Activated T-cell treated with anti-CD3 and anti-CD28 coated beads, Interleukin-2, amount 50 U/mL, for 24 hours (primary cell): ENCODE results near the gene KCTD13.
"Not testable (repeated sequence)": the region's sequence is repeated elsewhere in the genome, so short reads cannot be mapped to it uniquely, and the experiment has no call there.

Source experiments
- DNase-seq: peaks from one replicate; pipeline ENCODE4 v3.0.0-alpha.2; 2020
- H3K27ac Mint-ChIP-seq: 2 replicates; pipeline ENCODE4 v1.8.0; 2020; ENCODE audit warnings: mild to moderate bottlenecking, mixed read lengths
- H3K27me3 Mint-ChIP-seq: 2 replicates; pipeline ENCODE4 v1.8.0; 2020; ENCODE audit warnings: mixed read lengths
- H3K36me3 Mint-ChIP-seq: 2 replicates; pipeline ENCODE4 v1.8.0; 2020; ENCODE audit warnings: low read depth, mixed read lengths
- H3K4me1 Mint-ChIP-seq: 2 replicates; pipeline ENCODE4 v1.8.0; 2020; ENCODE audit warnings: low read depth, mixed read lengths
- H3K4me3 Mint-ChIP-seq: 2 replicates; pipeline ENCODE4 v1.8.0; 2020; ENCODE audit warnings: mild to moderate bottlenecking, moderate library complexity, mixed read lengths
- H3K9me3 Mint-ChIP-seq: 2 replicates; pipeline ENCODE4 v1.8.0; 2020; ENCODE audit warnings: mixed read lengths

Gene KCTD13

GRCh38 chr16:29922326-29922725 lies 3.7 kb downstream of the KCTD13 start:
- peak overlapping the region; percentile 22 for H3K27ac Mint-ChIP-seq
- no peak overlapping the region for H3K4me3 Mint-ChIP-seq
- DNase-seq: no peak
- no peaks in the 10 kb centered on the region for H3K27me3 Mint-ChIP-seq
- no peaks in the 10 kb centered on the region for H3K9me3 Mint-ChIP-seq
- H3K4me1 Mint-ChIP-seq: peaks cover 42% of the 10 kb centered on the region
- peaks cover 73% of the 10 kb centered on the region for H3K36me3 Mint-ChIP-seq

GRCh38 chr16:29921034-29921385 lies 5.0 kb downstream of the KCTD13 start:
- Mint-ChIP-seq H3K27ac (no peak overlapping the region), H3K4me1 (peaks cover 33% of the 10 kb centered on the region), H3K27me3 (no peaks in the 10 kb centered on the region), H3K9me3 (no peaks in the 10 kb centered on the region), H3K4me3 (no peak overlapping the region), H3K36me3 (peaks cover 83% of the 10 kb centered on the region)
- DNase-seq: no peak

GRCh38 chr16:29920288-29921033 lies 5.6 kb downstream of the KCTD13 start:
- no peaks in the 10 kb centered on the region for H3K27me3 Mint-ChIP-seq
- DNase-seq: no peak
- no peak overlapping the region for H3K27ac Mint-ChIP-seq
- H3K4me1 Mint-ChIP-seq: peaks cover 38% of the 10 kb centered on the region
- no peaks in the 10 kb centered on the region for H3K9me3 Mint-ChIP-seq
- peaks cover 86% of the 10 kb centered on the region for H3K36me3 Mint-ChIP-seq
- H3K4me3 Mint-ChIP-seq: no peak overlapping the region

- Mint-ChIP-seq H3K27ac (no peak overlapping the region), H3K4me1 (peaks cover 18% of the 10 kb centered on the region), H3K9me3 (no peaks in the 10 kb centered on the region), H3K27me3 (no peaks in the 10 kb centered on the region), H3K4me3 (no peak overlapping the region), H3K36me3 (peaks cover 86% of the 10 kb centered on the region)
- DNase-seq: no peak
These were observed 9.0 kb downstream of the KCTD13 start for GRCh38 chr16:29916979-29917378.

GRCh38 chr16:29915590-29916247 lies 10.3 kb downstream of the KCTD13 start:
- Mint-ChIP-seq H3K4me3 (no peak overlapping the region), H3K36me3 (peaks cover 81% of the 10 kb centered on the region), H3K27me3 (no peaks in the 10 kb centered on the region), H3K27ac (peak overlapping the region; percentile 68), H3K4me1 (peaks cover 13% of the 10 kb centered on the region), H3K9me3 (no peaks in the 10 kb centered on the region)
- no peak for DNase-seq

- Mint-ChIP-seq H3K4me1 (peaks cover 9% of the 10 kb centered on the region), H3K4me3 (no peak overlapping the region), H3K36me3 (peaks cover 72% of the 10 kb centered on the region), H3K27me3 (no peaks in the 10 kb centered on the region), H3K27ac (no peak overlapping the region), H3K9me3 (no peaks in the 10 kb centered on the region)
- no peak for DNase-seq
These were observed 12.5 kb downstream of the KCTD13 start for GRCh38 chr16:29913514-29913913.

GRCh38 chr16:29912087-29912486 lies 13.9 kb downstream of the KCTD13 start:
- DNase-seq: no peak
- no peak overlapping the region for H3K4me3 Mint-ChIP-seq
- H3K36me3 Mint-ChIP-seq: peaks cover 69% of the 10 kb centered on the region
- H3K27ac Mint-ChIP-seq: no peak overlapping the region
- H3K27me3 Mint-ChIP-seq: no peaks in the 10 kb centered on the region
- H3K4me1 Mint-ChIP-seq: peaks cover 9% of the 10 kb centered on the region
- H3K9me3 Mint-ChIP-seq: no peaks in the 10 kb centered on the region

GRCh38 chr16:29911676-29912010 lies 14.4 kb downstream of the KCTD13 start:
- Mint-ChIP-seq H3K9me3 (no peaks in the 10 kb centered on the region), H3K27ac (no peak overlapping the region), H3K27me3 (no peaks in the 10 kb centered on the region), H3K4me1 (peaks cover 8% of the 10 kb centered on the region), H3K36me3 (peaks cover 66% of the 10 kb centered on the region), H3K4me3 (no peak overlapping the region)
- DNase-seq: no peak

GRCh38 chr16:29910819-29911675 lies 15.0 kb downstream of the KCTD13 start:
- DNase-seq: no peak
- Mint-ChIP-seq H3K36me3 (peaks cover 65% of the 10 kb centered on the region), H3K27me3 (no peaks in the 10 kb centered on the region), H3K9me3 (no peaks in the 10 kb centered on the region), H3K4me3 (no peak overlapping the region), H3K4me1 (peaks cover 5% of the 10 kb centered on the region), H3K27ac (no peak overlapping the region)

GRCh38 chr16:29909851-29910250 lies 16.2 kb downstream of the KCTD13 start:
- H3K4me1 Mint-ChIP-seq, H3K27ac Mint-ChIP-seq, H3K27me3 Mint-ChIP-seq, H3K4me3 Mint-ChIP-seq, DNase-seq, H3K9me3 Mint-ChIP-seq: not testable (repeated sequence)
- H3K36me3 Mint-ChIP-seq: peaks cover 60% of the 10 kb centered on the region

- H3K27me3 Mint-ChIP-seq: no peaks in the 10 kb centered on the region
These were observed 16.6 kb downstream of the KCTD13 start for GRCh38 chr16:29909391-29909790.

GRCh38 chr16:29908719-29909220 lies 17.3 kb downstream of the KCTD13 start:
- no peak for DNase-seq
- H3K4me1 Mint-ChIP-seq: no peaks in the 10 kb centered on the region
- no peaks in the 10 kb centered on the region for H3K9me3 Mint-ChIP-seq
- H3K27me3 Mint-ChIP-seq: no peaks in the 10 kb centered on the region
- no peak overlapping the region for H3K27ac Mint-ChIP-seq
- no peak overlapping the region for H3K4me3 Mint-ChIP-seq
- peaks cover 49% of the 10 kb centered on the region for H3K36me3 Mint-ChIP-seq

More at GRCh38 chr16:29909391-29909790, 16.6 kb downstream of the KCTD13 start:
- no peak overlapping the region for H3K4me3 Mint-ChIP-seq
- no peak overlapping the region for H3K27ac Mint-ChIP-seq
- H3K36me3 Mint-ChIP-seq: peaks cover 55% of the 10 kb centered on the region
- H3K4me1 Mint-ChIP-seq: no peaks in the 10 kb centered on the region
- no peaks in the 10 kb centered on the region for H3K9me3 Mint-ChIP-seq
- DNase-seq: no peak

GRCh38 chr16:29907973-29908372 lies 18.1 kb downstream of the KCTD13 start:
- peaks cover 5% of the 10 kb centered on the region for H3K4me1 Mint-ChIP-seq
- H3K9me3 Mint-ChIP-seq: no peaks in the 10 kb centered on the region
- H3K36me3 Mint-ChIP-seq: peaks cover 41% of the 10 kb centered on the region
- H3K27ac Mint-ChIP-seq: no peak overlapping the region
- H3K4me3 Mint-ChIP-seq: no peak overlapping the region
- DNase-seq: no peak
- H3K27me3 Mint-ChIP-seq: no peaks in the 10 kb centered on the region

- DNase-seq: no peak
- Mint-ChIP-seq H3K9me3 (no peaks in the 10 kb centered on the region), H3K36me3 (peaks cover 34% of the 10 kb centered on the region), H3K27me3 (no peaks in the 10 kb centered on the region), H3K4me1 (peaks cover 7% of the 10 kb centered on the region), H3K27ac (no peak overlapping the region), H3K4me3 (no peak overlapping the region)
These were observed 19.3 kb downstream of the KCTD13 start for GRCh38 chr16:29906520-29907244.
